Measurements from ENCODE around the gene PDE4C. TPM values are rescaled to one million over a fixed set of nuclear protein-coding genes. Genes with fewer than 3 reads are reported as not detected.
A peak's percentile ranks its signal among the peaks of the same experiment; 100 is the strongest.
"Not testable (repeated sequence)": the region's sequence is repeated elsewhere in the genome, so short reads cannot be mapped to it uniquely, and the experiment has no call there.

Gene PDE4C
- total RNA-seq, 1 donor from 2014 or later, result 1.8 TPM

- intact Hi-C loops (cut with DNase I), result no loop called here
- ATAC-seq (ENCODE audit: poor library complexity) (no peak), DNase-seq (no peak)
These were observed 1.6 kb upstream of the PDE4C start for GRCh38 chr19:18227781-18228271.

DNA sequence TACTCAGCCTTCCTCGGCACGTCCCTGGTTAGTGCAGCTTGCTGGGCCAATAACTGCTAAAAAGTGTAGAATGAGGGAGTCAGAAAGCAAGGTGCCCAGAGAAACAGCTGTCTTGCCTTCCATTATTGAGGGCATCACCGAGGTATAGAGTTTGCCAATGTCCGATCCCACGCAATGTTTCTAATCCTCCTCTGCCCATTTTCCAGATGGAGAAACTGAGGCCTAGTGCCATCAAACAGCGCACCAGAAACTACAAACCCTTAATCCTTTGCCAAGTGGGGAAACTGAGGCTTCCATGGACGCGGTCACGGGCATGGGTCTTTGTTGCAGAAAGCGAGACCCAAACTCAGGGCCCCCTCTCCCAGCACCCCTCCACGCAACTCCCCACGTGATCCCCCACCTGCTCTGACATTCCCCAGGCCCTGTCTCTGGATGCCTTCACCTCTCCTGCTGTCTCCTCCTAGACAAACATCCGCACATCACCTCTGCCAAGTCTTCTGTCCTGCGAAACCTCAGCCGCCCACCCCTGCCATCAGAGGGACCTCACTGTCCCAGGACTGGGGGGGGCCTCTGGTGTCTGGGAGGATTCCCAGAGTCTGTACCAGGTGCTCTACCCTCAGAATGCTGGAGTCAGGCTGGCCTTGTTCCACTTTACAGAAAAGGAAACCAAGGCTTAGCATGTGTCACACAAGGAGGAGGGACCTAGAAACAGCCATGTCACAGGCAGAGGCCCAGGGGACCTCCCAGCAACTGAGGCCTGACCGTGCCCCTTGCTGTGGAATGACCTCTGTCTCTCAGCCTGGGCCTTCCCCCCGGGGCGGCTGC lies 930 bp upstream of the PDE4C start:
- intact Hi-C loops (cut with DNase I), result no loop called here
- no peak for DNase-seq
- ATAC-seq (ENCODE audit: poor library complexity), result no peak

GRCh38 chr19:18225355-18225701 lies 910 bp downstream of the PDE4C start:
- DNase-seq (no peak), ATAC-seq (ENCODE audit: poor library complexity) (no peak)
- intact Hi-C loops (cut with DNase I), result no loop called here

GRCh38 chr19:18224525-18225354 lies 1.5 kb downstream of the PDE4C start:
- ATAC-seq (ENCODE audit: poor library complexity) (peak; percentile 99), DNase-seq (peak; percentile 99)
- intact Hi-C loops (cut with DNase I), result no loop called here

- peak; percentile 22 for ATAC-seq (ENCODE audit: poor library complexity)
- DNase-seq, result peak; percentile 72
- intact Hi-C loops (cut with DNase I), result no loop called here
These were observed 2.2 kb downstream of the PDE4C start for GRCh38 chr19:18223860-18224524.

DNA sequence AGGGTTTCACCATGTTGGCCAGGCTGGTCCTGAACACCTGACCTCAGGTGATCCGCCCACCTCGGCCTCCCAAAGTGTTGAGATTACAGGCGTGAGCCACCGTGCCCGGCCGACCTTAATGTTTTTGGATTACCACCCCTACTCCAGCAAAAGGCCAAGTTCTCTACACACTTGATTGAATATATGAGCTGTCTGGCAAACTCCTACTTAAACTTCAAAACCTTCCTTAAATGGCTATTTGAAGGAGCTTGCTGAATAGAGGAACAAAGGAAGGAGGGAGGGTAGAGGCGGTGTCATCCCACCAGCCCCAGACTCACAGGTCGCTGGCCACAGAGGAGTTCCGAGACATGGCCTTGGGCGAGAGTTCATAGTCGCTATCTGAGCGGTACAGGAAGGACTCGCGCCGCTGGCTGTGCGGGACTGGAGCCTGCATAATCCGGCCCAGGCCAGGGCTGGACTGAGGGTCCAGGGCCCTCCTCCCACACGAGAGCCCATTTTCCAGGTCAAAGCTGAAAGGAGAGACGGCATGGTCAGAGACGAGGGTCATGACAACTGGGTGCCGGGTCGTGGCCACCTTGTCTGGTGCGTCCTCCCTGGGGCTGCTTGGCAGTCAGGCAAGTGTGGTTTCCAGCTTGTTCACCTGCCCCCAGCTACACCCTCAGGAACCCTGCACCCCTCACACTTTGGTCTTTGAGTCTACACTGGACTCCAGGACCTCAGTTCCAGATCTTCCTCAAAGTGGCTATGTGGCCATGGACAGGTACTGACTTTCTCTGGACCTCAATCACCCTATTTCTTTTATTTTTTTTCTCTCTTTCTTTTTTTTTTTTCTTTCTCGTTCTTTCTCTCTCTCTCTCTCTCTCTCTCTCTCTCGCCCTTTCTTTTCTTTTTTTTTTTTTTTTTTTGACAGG lies 4.2 kb downstream of the PDE4C start:
- intact Hi-C loops (cut with DNase I), result no loop called here
- DNase-seq (no peak), ATAC-seq (ENCODE audit: poor library complexity) (no peak)

DNA sequence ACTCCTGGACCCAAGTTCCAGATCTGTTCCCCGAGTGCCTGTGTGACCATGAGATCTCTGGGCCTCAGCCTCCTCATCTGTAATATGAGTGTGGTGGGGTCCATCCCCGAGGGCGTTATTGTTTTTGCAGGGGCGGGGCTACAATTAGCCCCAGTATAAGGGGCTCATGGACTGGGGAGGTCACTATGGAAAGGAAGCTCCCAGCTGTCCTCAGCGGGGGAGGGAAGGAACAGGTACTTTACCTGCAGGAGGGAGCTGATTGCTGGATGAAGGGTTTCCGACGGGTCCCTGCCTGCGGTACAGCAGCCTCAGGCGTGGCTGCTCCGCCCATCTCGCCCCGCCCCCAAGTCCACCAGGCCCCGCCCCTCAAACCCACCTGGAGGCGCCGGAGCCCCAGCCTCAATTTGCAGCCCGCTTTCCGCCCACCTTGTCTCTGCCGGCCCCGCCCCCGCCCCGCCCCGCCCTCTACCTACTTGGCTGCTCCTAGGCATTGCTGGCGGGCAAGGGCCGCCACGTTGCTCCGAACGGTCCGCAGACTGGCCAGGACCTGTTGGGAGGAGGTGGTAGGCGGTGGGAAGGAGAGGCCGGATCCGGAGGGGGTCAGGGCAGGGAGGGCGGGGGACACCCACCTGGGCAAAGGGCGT lies 5.5 kb downstream of the PDE4C start:
- ATAC-seq (ENCODE audit: poor library complexity), result no peak
- DNase-seq, result no peak
- intact Hi-C loops (cut with DNase I), result no loop called here

GRCh38 chr19:18219911-18220631 lies 6.2 kb downstream of the PDE4C start:
- intact Hi-C loops (cut with DNase I), result no loop called here
- DNase-seq (no peak), ATAC-seq (ENCODE audit: poor library complexity) (no peak)

DNA sequence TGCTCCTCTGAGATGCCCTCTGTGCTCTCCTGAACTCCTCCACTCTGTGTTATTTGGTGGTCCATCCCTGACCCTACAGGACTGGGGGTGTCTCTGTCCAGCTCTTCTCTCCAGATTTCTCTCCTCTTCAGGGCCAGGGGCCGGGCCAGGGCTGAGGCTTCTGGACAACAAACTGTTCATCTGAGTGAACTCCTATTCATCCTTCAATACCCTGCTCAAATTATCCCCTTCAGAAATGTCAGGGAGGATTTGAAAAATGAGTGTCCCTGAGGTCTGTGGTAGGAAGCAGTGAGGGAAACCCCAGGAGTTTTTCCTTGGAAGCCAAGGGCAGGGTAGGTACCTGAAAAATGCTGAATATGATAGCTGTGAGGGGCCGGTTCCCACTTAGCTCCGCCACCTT lies 7.6 kb downstream of the PDE4C start:
- DNase-seq, result no peak
- intact Hi-C loops (cut with DNase I), result no loop called here
- no peak for ATAC-seq (ENCODE audit: poor library complexity)

DNA sequence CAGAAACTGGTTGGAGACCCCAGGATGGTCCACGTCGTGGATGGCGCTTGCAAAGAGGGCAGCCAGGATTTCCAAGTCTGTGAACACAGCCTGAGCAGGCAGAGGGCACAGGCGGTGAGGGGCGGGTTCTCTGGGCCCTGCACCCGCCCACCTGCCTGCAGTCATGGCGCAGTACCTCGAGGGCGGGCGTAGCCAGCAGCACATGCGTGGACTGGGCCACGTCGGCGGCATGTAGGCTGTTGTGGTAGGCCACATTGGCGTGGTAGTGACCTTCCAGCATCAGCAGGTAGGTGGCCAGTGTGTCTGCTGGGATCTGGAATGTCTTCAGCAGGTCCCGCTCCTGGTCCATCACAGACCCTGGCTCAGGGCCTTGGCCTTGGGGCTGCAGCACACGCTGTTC lies 8.1 kb downstream of the PDE4C start:
- intact Hi-C loops (cut with DNase I), result no loop called here

DNA sequence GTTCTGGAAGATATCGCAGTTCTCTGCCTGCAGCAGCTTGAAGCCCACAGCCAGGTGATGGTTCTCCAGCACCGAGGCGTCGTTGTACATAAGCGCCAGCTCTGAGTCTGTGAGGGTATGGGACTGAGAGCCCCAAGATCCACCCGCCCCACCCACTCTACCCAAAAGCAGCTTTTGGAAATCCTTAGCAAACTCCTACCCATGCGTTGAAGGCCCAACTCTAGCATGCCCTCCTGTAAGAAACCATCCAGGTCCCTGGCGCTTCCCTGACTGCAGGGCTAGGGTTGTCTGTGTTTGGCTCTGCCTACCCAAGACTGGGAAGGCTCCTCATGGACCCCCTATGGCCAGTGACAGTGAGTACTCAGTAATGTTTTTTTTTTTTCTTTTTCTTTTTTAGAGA lies 9.4 kb downstream of the PDE4C start:
- DNase-seq, result no peak
- ATAC-seq (ENCODE audit: poor library complexity), result no peak
- intact Hi-C loops (cut with DNase I), result no loop called here

More for the DNA sequence above, 8.1 kb downstream of the PDE4C start:
- no peak for DNase-seq
- ATAC-seq (ENCODE audit: poor library complexity), result no peak

GRCh38 chr19:18214779-18215433 lies 11.3 kb downstream of the PDE4C start:
- intact Hi-C loops (cut with DNase I), result no loop called here
- DNase-seq (no peak), ATAC-seq (ENCODE audit: poor library complexity) (no peak)

DNA sequence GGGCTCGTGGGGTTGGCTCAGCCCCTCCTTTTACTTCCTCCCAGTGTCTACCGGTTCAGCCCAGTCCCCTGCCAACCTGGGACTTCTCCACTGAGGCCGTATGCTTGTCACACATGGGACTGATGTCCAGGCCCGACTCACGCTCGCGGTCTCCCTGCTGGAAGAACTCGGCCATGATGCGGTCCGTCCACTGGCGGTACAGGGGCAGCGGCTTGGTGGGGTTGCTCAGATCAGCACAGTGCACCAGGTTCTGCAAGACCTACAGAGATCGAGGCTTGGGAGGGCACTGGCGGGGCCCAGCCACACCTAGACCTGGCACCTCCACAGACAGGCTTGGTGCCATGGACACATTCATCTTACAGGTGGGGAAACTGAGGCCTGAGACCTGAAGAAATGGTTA lies 14.6 kb downstream of the PDE4C start:
- no peak for DNase-seq
- no peak for ATAC-seq (ENCODE audit: poor library complexity)
- intact Hi-C loops (cut with DNase I), result no loop called here

GRCh38 chr19:18209912-18210311 lies 16.3 kb downstream of the PDE4C start:
- intact Hi-C loops (cut with DNase I), result loop anchor here (2.0 to 10.0 kb wide), 3 partner anchors 43 to 202 kb away; partner anchors contain the start of gene LSM4
- DNase-seq; ATAC-seq (ENCODE audit: poor library complexity): not testable (repeated sequence)

- no peak for ATAC-seq (ENCODE audit: poor library complexity)
- no peak for DNase-seq
- intact Hi-C loops (cut with DNase I), result loop anchor here (2.0 to 10.0 kb wide), 3 partner anchors 44 to 204 kb away; partner anchors contain the start of gene LSM4
These were observed 17.9 kb downstream of the PDE4C start for GRCh38 chr19:18208098-18208951.

DNA sequence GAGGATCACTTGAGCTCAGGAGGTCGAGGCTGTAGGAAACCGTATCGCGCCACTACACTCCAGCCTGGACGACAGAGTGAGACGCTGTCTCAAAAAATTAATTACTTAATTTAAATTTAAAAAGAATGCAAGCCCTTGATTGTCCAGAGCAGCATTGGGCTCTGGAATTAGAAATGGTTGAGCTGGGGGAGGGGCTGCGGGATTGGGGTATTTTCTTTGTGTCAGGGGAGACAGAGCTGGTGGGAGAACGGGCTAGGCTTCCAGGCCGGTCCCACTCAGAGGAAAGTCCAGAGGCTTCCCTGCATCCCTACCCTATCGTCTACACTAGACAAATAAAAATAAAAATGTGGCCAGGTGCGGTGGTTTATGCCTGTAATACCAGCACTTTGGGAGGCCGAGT lies 20.2 kb downstream of the PDE4C start:
- DNase-seq (no peak), ATAC-seq (ENCODE audit: poor library complexity) (no peak)
- intact Hi-C loops (cut with DNase I), result loop anchor here (5.0 to 10.0 kb wide), 2 partner anchors 119 to 206 kb away; partner anchors contain the start of gene LSM4
